CD4-positive, CD25-positive, alpha-beta regulatory T cell (primary cell): ENCODE data around the gene LCN2. TPM values are rescaled to one million over a fixed set of nuclear protein-coding genes. Genes with fewer than 3 reads are reported as not detected.
A peak's percentile ranks its signal among the peaks of the same experiment; 100 is the strongest.

Experiments used
- ATAC-seq, 2 donors: fragments of 150-1000 bp; cut with Tn5 transposase; one replicate each; pipeline ENCODE4 v1.10.0; 2021; ENCODE audit warnings: low read depth in 2 of 2, moderate number of reproducible peaks in 2 of 2, moderate library complexity in 1 of 2
- DNase-seq, 3 donors: peaks; one replicate each; pipeline versions ENCODE4 v3.0.0 to v3.0.0-alpha.2; 2012 to 2022; ENCODE audit warnings: mixed read lengths in 1 of 3
- H3K27ac ChIP-seq: one replicate; pipeline ENCODE4 v1.7.0; 2013; ENCODE audit warnings: mild to moderate bottlenecking, low read length; ENCODE audit not compliant: insufficient read depth, poor library complexity, severe bottlenecking
- H3K27me3 ChIP-seq: one replicate; pipeline ENCODE4 v1.7.0; 2013; ENCODE audit warnings: low read length; ENCODE audit not compliant: control insufficient read depth, insufficient read depth
- H3K36me3 ChIP-seq: one replicate; pipeline ENCODE4 v1.7.0; 2013; ENCODE audit warnings: mild to moderate bottlenecking, low read length, moderate library complexity; ENCODE audit not compliant: control insufficient read depth, insufficient read depth
- H3K4me1 ChIP-seq: 2 replicates; pipeline ENCODE4 v1.7.0; 2013; ENCODE audit warnings: mild to moderate bottlenecking, low read length; ENCODE audit not compliant: insufficient read depth, control insufficient read depth, poor library complexity, severe bottlenecking
- H3K4me3 ChIP-seq: one replicate; pipeline ENCODE4 v1.7.0; 2013; ENCODE audit warnings: low read depth, mild to moderate bottlenecking, low read length, moderate library complexity
- H3K9me3 ChIP-seq, 2 experiments: 1 replicate in 1 of 2; 2 replicates in 1 of 2; pipeline ENCODE4 v1.7.0; 2013; ENCODE audit warnings: low read length in 2 of 2, mild to moderate bottlenecking in 1 of 2, moderate library complexity in 1 of 2; ENCODE audit not compliant: control insufficient read depth in 2 of 2
- H3K27ac Mint-ChIP-seq, 3 donors: one replicate each; pipeline ENCODE4 v1.8.0; 2020 to 2022; ENCODE audit warnings: mild to moderate bottlenecking in 3 of 3, mixed read lengths in 3 of 3, moderate library complexity in 2 of 3
- H3K27me3 Mint-ChIP-seq: one replicate; pipeline ENCODE4 v1.8.0; 2022; ENCODE audit warnings: mild to moderate bottlenecking, mixed read lengths
- H3K36me3 Mint-ChIP-seq: one replicate; pipeline ENCODE4 v1.8.0; 2020; ENCODE audit warnings: mixed read lengths
- H3K4me1 Mint-ChIP-seq, 4 donors: one replicate each; pipeline ENCODE4 v1.8.0; 2020 to 2022; ENCODE audit warnings: mixed read lengths in 4 of 4, mild to moderate bottlenecking in 1 of 4
- H3K4me3 Mint-ChIP-seq, 4 donors: one replicate each; pipeline ENCODE4 v1.8.0; 2020 to 2022; ENCODE audit warnings: mild to moderate bottlenecking in 4 of 4, mixed read lengths in 4 of 4, moderate library complexity in 3 of 4
- H3K9me3 Mint-ChIP-seq, 7 donors: one replicate each; pipeline ENCODE4 v1.8.0; 2020 to 2022; ENCODE audit warnings: mixed read lengths in 7 of 7, mild to moderate bottlenecking in 3 of 7, moderate library complexity in 2 of 7
- polyA plus RNA-seq, 4 donors: library from polyadenylated mRNA; unstranded; fragments of 300-500 nt; fragmentation: Illumina TruSeq; gene quantifications; one replicate each; pipeline ENCODE4 v1.2.3, GENCODE V29; 2021
- total RNA-seq: library from RNA; stranded (reverse); gene quantifications from one replicate; pipeline ENCODE4 v1.2.3, GENCODE V29; 2022

The LCN2 gene
- total and polyA plus RNA-seq, 5 donors from 2014 or later: 0.94 TPM; not detected in 4

GRCh38 chr9:128103589-128103962, 45.7 kb upstream of the LCN2 start:
- H3K9me3 Mint-ChIP-seq: no peaks in the 10 kb centered on the region
- peaks cover 36% of the 10 kb centered on the region for H3K36me3 Mint-ChIP-seq
- DNase-seq (peak in 2 of 3 donors; percentile 27 to 67), ATAC-seq (peak; percentile 73 to 75)
- peak overlapping the region; percentile 69 to 78 (median 71) for H3K27ac Mint-ChIP-seq
- peaks cover 0 to 47% (median 20%) of the 10 kb centered on the region in 4 donors for H3K4me1 Mint-ChIP-seq
- peaks cover 69% of the 10 kb centered on the region for H3K36me3 ChIP-seq
- peaks cover 15% of the 10 kb centered on the region for H3K4me1 ChIP-seq
- H3K9me3 ChIP-seq: no peaks in the 10 kb centered on the region
- no peak overlapping the region for H3K4me3 ChIP-seq
- no peaks in the 10 kb centered on the region for H3K27me3 ChIP-seq
- H3K27ac ChIP-seq: no peak overlapping the region
- H3K4me3 Mint-ChIP-seq: no peak overlapping the region
- no peaks in the 10 kb centered on the region for H3K27me3 Mint-ChIP-seq

DNA sequence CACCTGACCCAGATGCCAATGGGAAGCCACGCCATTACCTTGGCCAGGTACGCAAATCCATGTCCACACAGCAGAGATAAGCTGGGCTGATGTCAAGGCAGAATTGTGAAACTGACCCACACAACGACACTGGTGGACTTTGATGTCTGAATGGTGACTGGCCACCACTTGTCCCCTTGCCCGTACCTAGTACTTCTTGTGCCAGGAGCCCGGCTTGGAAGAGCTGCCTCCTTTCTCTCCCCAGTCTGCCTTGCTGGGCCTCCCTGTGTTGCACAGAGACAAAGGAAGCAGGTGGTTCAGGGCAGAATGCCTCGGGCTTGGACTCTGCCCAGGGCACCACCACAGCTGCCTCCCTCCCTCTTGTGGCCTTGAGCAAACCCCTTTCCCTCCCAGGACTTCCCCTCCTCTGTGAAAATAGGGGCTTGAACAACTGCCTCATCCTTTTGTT, 45.1 kb upstream of the LCN2 start:
- Histone ChIP-seq H3K27ac (no peak overlapping the region), H3K4me1 (peaks cover 9% of the 10 kb centered on the region), H3K27me3 (no peaks in the 10 kb centered on the region), H3K4me3 (no peak overlapping the region), H3K36me3 (peaks cover 70% of the 10 kb centered on the region), H3K9me3 (no peaks in the 10 kb centered on the region)
- Mint-ChIP-seq H3K9me3 (no peaks in the 10 kb centered on the region), H3K4me1 (peaks cover 0 to 41% (median 19%) of the 10 kb centered on the region in 4 donors), H3K27me3 (no peaks in the 10 kb centered on the region), H3K36me3 (peaks cover 36% of the 10 kb centered on the region), H3K27ac (peak overlapping the region; percentile 69 to 78 (median 71)), H3K4me3 (no peak overlapping the region)
- ATAC-seq (no peak), DNase-seq (no peak)

GRCh38 chr9:128105538-128106175, 43.6 kb upstream of the LCN2 start:
- H3K36me3 ChIP-seq: peaks cover 70% of the 10 kb centered on the region
- ATAC-seq (no peak), DNase-seq (no peak)
- no peaks in the 10 kb centered on the region for H3K4me1 ChIP-seq
- H3K36me3 Mint-ChIP-seq: peaks cover 36% of the 10 kb centered on the region
- no peak overlapping the region for H3K4me3 Mint-ChIP-seq
- H3K4me1 Mint-ChIP-seq: peaks cover 0 to 31% (median 18%) of the 10 kb centered on the region in 4 donors
- no peak overlapping the region for H3K27ac Mint-ChIP-seq
- no peaks in the 10 kb centered on the region for H3K27me3 Mint-ChIP-seq
- no peaks in the 10 kb centered on the region for H3K9me3 Mint-ChIP-seq
- H3K4me3 ChIP-seq: no peak overlapping the region
- H3K27me3 ChIP-seq: no peaks in the 10 kb centered on the region
- no peaks in the 10 kb centered on the region for H3K9me3 ChIP-seq
- no peak overlapping the region for H3K27ac ChIP-seq

DNA sequence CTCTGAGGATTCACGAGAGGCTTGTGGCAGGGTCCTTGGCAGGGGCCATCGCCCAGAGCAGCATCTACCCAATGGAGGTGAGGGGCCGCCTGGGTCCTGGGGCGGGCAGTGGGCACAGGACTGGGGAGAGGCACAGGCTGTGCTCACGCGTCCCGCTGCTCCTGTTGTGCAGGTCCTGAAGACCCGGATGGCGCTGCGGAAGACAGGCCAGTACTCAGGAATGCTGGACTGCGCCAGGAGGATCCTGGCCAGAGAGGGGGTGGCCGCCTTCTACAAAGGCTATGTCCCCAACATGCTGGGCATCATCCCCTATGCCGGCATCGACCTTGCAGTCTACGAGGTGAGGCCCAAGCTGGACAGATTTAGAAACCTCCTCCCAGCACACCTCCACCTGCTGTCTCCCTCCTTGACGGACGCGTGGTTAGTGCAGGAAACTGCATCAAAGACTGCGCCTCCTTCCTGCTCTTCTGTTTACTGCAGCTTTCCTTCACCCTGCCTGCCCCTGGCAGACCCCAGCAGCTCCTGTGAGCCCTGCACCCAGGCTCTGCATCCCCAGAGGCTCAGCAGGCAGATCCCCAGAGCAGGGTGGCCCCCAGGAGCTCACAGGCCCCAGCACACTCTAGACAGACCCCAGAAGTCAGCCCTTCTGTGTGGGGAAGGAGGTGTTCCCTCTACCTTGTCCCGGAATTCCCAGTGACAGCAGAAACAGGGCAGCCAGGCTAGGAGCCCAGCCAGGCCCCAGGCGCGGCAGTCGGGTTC, 42.9 kb upstream of the LCN2 start:
- no peaks in the 10 kb centered on the region for H3K9me3 ChIP-seq
- DNase-seq: no peak
- H3K4me1 ChIP-seq: no peaks in the 10 kb centered on the region
- no peak overlapping the region for H3K27ac ChIP-seq
- H3K4me1 Mint-ChIP-seq: peaks cover 0 to 27% (median 18%) of the 10 kb centered on the region in 4 donors
- H3K4me3 ChIP-seq: no peak overlapping the region
- peaks cover 63% of the 10 kb centered on the region for H3K36me3 ChIP-seq
- H3K27me3 Mint-ChIP-seq: no peaks in the 10 kb centered on the region
- H3K27me3 ChIP-seq: no peaks in the 10 kb centered on the region
- peaks cover 32% of the 10 kb centered on the region for H3K36me3 Mint-ChIP-seq
- no peak overlapping the region for H3K4me3 Mint-ChIP-seq
- ATAC-seq: no peak
- H3K27ac Mint-ChIP-seq: no peak overlapping the region
- no peaks in the 10 kb centered on the region for H3K9me3 Mint-ChIP-seq

GRCh38 chr9:128106940-128107467, 42.2 kb upstream of the LCN2 start:
- no peak for ATAC-seq
- H3K4me3 Mint-ChIP-seq: no peak overlapping the region

GRCh38 chr9:128107468-128108268, 41.6 kb upstream of the LCN2 start:
- Histone ChIP-seq H3K9me3 (no peaks in the 10 kb centered on the region), H3K36me3 (peaks cover 52% of the 10 kb centered on the region), H3K4me1 (no peaks in the 10 kb centered on the region), H3K27ac (no peak overlapping the region), H3K4me3 (no peak overlapping the region), H3K27me3 (no peaks in the 10 kb centered on the region)
- H3K4me3 Mint-ChIP-seq: no peak overlapping the region
- H3K27me3 Mint-ChIP-seq: no peaks in the 10 kb centered on the region
- ATAC-seq: no peak
- no peaks in the 10 kb centered on the region for H3K9me3 Mint-ChIP-seq
- H3K27ac Mint-ChIP-seq: peak overlapping the region in 2 of 3 donors; percentile 5 to 18
- H3K36me3 Mint-ChIP-seq: peaks cover 22% of the 10 kb centered on the region
- peaks cover 0 to 22% (median 15%) of the 10 kb centered on the region in 4 donors for H3K4me1 Mint-ChIP-seq
- no peak for DNase-seq

More at GRCh38 chr9:128106940-128107467, 42.2 kb upstream of the LCN2 start:
- Mint-ChIP-seq H3K36me3 (peaks cover 28% of the 10 kb centered on the region), H3K27ac (no peak overlapping the region), H3K4me1 (peaks cover 0 to 24% (median 17%) of the 10 kb centered on the region in 4 donors), H3K9me3 (no peaks in the 10 kb centered on the region), H3K27me3 (no peaks in the 10 kb centered on the region)
- DNase-seq: no peak
- no peaks in the 10 kb centered on the region for H3K27me3 ChIP-seq
- peaks cover 58% of the 10 kb centered on the region for H3K36me3 ChIP-seq
- no peaks in the 10 kb centered on the region for H3K4me1 ChIP-seq
- no peak overlapping the region for H3K27ac ChIP-seq
- no peaks in the 10 kb centered on the region for H3K9me3 ChIP-seq
- no peak overlapping the region for H3K4me3 ChIP-seq

GRCh38 chr9:128108269-128109049, 40.8 kb upstream of the LCN2 start:
- Histone ChIP-seq H3K27me3 (no peaks in the 10 kb centered on the region), H3K27ac (no peak overlapping the region), H3K36me3 (peaks cover 45% of the 10 kb centered on the region), H3K9me3 (no peaks in the 10 kb centered on the region), H3K4me3 (no peak overlapping the region), H3K4me1 (no peaks in the 10 kb centered on the region)
- peaks cover 18% of the 10 kb centered on the region for H3K36me3 Mint-ChIP-seq
- ATAC-seq (no peak), DNase-seq (no peak)
- H3K4me1 Mint-ChIP-seq: peaks cover 0 to 14% (median 10%) of the 10 kb centered on the region in 4 donors
- H3K27me3 Mint-ChIP-seq: no peaks in the 10 kb centered on the region
- no peak overlapping the region for H3K4me3 Mint-ChIP-seq
- H3K27ac Mint-ChIP-seq: no peak overlapping the region
- no peaks in the 10 kb centered on the region for H3K9me3 Mint-ChIP-seq
